ENCODE results near the gene SAMD14.

The SAMD14 gene

GRCh38 chr17:50148226-50149090 lies 18.5 kb upstream of the SAMD14 start:
- peak; percentile 73 for DNase-seq (ENCODE audit: low spot score)

- DNase-seq (ENCODE audit: low spot score) = no peak
Observed at GRCh38 chr17:50147841-50148225, 17.9 kb upstream of the SAMD14 start.

DNA sequence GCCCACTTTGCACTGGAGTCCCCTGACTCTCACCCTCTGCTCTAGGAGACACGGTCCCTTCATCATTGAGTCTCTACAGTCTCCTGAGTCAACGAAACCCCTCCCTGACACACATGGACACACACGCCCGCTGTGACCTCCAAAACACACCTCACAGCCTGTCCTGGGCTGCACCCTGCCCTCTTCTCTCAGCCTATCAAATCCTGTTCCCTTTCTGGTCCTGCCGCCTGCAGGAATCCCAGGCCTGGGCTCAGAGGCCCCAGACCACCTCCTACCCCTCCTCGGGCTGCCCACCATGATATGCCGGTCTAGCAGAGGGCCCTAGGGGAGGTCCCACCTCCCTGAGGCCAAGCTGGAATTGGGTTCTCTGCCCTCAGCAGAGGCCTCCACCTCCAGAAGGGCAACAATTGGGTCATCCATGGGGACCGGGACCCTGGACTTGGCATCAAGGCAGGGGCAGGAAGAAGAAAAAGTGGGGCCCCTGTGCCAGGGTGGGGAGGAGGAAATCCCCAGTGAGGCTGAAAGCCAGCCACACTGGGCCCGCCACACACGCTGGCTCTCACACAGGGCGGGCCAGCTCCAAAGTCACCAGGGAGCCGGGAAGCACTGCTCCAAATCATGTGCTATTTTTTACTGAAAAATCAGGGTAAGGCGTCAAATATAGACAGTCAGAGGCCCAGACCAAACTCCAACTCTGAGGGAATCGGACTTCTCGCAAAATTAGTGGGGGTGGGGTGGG lies 17.1 kb upstream of the SAMD14 start:
- DNase-seq (ENCODE audit: low spot score) = no peak

- no peak for DNase-seq (ENCODE audit: low spot score)
Observed at GRCh38 chr17:50146230-50146926, 16.4 kb upstream of the SAMD14 start.

- no peak for DNase-seq (ENCODE audit: low spot score)
Observed at GRCh38 chr17:50145532-50146229, 15.7 kb upstream of the SAMD14 start.

GRCh38 chr17:50144845-50145531 lies 15.0 kb upstream of the SAMD14 start:
- no peak for DNase-seq (ENCODE audit: low spot score)

GRCh38 chr17:50144355-50144754 lies 14.4 kb upstream of the SAMD14 start:
- no peak for DNase-seq (ENCODE audit: low spot score)

- no peak for DNase-seq (ENCODE audit: low spot score)
Observed at GRCh38 chr17:50143461-50144176, 13.7 kb upstream of the SAMD14 start.

DNA sequence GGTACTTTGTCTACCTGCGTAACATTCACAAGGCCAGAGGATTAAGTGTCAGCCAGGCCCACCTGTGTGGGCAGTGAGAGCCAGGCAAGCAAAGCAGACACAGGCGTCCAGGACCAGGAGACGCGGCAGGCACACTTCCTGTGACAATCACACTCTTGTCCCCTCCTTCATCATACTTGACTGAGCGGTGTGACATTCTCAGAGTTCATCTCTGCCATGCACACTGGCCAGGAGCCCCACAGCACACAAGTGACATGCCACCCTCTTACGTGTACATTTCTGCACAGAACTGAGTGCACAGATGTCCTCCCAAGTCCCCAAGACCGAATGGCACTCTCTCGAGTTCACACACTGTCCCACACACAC lies 11.8 kb upstream of the SAMD14 start:
- no peak for DNase-seq (ENCODE audit: low spot score)

DNA sequence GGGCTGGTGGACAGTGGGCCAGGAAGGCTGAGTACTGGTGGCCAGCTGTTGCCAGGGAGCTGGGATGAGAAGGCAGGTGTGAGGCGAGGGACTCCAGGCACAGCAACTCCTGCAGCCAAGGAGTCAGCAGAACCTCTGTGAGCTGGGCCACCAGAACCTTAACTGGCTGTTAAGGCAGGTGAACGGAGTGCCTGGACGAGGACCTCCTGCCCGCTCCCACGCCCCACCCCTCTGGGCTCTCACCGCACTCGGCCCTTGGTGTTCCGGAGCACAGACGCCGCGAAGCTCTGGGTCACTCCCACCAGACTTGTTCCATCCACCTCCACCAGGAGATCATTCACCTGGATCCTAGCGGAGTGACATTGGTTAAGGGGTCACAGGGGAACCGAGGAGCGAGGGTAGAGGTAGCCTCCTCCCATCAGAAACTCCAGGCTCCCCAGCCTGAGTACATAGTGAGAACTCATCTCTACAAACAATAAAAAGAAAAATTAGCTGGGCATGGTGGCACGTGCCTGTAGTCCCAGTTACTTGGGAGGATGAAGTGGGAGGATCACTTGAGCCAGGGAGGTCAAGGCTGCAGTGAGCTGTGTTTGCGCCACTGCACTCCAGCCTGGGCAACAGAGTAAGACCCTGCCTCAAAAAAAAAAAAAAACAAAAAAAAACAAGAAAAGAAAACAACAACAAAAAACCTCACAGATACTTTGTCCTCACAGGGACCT lies 11.2 kb upstream of the SAMD14 start:
- no peak for DNase-seq (ENCODE audit: low spot score)

DNA sequence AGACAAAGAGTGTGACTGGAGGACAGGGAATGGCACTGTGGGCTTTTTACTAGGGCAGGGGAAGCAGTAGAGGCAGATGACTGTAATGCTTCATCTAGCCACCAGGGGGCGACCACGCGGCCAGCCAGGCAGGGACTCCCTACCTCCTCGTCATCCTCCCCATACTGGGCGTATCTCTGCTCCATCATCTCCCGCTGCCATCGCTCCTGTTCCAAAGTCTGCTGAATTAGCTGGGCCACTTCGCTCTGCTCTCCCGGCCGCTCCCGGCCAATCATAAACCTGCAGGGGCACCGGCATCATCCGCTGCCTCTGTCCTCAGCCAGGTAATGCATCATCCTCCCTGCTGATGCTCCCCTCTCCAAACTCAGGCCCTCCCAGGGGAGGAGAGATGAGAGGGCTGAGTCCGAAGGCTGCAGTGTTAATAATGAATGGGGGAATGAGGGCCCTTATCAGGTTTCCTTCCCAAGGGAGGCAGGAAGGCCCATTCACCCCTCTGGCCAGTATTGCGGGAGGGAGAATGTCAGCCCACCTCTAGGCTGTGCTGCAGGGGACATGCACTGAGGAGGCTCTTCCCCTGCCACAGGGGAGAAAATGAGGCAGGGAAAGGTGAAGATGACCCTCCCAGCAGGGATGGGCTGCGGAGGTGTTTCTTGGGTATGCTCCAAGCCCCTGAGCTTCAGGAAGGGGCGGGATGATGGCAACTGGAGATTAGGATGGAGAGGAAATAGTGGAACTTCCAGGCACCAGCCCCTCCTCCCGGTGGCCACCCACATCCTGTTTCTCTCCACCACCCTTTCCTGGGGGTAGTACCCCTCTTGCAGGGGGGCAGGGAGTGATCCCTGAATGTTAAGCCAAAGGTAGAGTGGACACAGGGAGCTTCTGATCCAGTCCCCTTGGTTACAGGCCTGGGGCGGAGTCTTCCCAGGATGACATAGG lies 10.3 kb upstream of the SAMD14 start:
- peak; percentile 85 for DNase-seq (ENCODE audit: low spot score)

GRCh38 chr17:50139185-50139783 lies 9.3 kb upstream of the SAMD14 start:
- no peak for DNase-seq (ENCODE audit: low spot score)

- DNase-seq (ENCODE audit: low spot score) = no peak
Observed at GRCh38 chr17:50137042-50137441, 7.1 kb upstream of the SAMD14 start.

DNA sequence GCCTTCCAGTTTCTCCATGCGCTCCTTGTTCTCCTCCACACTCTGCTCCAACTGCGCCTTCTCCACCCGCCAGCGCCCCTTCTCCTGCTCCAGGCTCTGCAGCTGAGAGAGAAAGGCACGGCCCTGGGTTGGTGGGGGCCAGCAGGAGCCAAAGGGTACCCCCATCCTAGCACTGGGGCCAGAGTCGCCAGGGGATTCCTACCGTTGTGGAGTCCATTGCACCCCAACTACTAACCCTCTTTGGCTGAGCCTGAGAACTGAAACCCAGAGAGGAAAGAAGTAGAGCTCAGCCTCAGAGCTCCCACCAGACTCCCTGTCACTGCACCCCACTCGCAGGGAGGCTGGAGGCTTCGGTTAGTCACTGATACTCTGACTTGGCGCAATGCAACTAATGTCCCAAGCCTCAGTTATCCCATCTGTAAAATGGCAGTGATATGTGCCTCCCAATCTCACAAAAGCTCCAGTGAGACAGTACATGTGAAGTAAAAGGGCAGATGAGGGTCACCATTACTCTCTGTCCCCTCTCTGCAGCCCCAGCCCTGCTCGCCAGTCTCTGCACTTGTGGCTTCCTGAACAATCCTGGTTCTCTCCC lies 6.2 kb upstream of the SAMD14 start:
- no peak for DNase-seq (ENCODE audit: low spot score)

DNA sequence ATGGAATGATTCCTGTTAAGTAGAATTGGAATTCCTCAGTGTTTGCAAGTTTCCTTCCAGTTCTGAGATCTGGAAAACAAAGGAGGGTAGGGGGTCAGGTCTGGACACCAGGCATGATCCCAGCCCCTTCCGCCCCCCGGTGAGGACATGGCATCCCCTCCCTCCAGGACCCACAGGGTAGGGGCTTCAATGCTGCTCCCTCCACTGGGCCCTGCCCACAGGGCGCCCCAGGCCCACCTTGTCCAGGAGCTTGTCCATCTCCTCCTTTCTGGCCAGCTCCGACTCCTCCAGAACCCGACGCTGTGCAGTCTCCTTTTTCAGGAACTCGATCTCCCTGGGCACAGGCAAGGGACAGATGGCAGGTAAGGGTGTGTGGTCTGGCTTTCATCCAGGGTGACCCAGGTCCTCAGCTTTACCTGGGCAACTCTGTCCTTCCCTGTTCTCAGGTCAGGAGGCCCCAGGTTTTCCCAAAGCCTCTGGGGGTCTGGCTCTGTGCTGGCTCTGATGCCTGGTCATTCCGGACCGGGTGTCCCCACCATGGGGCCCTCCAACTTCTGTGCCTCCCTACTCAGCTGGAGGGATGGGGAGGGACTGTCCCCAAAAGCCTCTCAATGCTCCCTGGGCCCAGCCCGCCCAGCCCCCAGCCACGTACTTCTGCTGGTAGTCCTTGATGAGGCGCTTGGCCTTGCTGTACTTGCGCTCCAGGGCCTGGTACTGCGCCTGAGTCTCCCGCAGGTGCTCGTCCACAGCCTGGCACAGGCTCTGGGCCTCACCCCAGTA lies 5.5 kb upstream of the SAMD14 start:
- no peak for DNase-seq (ENCODE audit: low spot score)

DNA sequence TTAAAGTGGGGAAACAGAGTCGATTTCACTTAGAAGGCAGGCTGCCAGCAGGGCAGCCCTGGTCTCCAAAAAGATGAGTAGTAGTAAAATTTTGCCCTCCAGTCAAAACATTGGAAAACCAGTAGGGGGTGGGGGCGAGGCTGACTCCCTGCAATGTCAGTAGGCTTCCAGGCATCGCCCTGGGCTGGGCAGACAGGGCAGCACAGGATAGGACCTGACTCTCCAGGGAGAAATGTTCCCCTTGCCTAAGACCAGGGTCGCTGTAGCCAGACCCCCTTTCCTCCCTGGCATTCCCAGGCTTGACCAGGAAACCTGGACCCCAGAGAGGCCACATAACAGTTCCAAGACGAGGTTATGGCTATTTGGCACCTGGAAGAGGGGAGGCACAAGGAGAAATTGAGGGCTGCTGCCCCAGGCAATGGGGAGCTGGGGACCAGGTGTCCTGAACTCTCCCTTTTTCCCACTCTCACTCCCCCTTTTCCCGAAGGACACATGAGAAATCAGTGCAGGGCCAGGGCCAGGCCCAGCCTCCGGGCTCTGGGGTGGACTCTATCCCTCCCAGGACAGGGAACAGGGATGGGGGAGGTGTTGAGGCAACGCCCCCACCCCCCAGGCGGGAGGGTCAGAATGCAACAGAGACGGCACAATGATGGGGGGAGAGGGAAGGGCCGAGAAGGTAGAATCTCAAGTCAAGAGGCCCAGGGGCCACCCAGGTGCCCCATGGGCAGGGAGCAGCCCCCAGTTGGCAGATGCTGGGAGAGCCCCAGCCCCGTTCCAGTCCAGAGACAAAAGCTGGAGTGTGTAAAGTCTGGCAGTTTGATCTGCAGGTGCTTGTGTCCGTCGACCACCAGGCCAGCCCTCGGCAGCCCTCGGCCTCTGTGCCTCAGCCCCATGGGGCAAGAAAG lies 4.5 kb upstream of the SAMD14 start:
- no peak for DNase-seq (ENCODE audit: low spot score)

DNA sequence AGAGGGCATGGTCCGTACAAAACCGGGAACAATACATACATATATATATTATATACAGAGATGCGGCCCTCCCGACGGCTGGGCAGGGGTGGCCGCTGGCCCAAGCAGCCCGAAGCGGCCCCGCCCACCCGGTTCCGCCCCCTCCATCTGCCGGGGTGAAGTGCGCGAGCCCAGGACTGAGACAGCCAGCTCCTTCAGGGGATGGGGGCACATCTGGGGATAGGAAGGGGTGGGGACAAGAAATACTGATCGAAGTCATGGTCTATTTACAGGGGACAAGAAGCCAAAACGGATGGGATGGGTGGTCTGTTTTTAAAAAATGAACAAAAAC lies 3.8 kb upstream of the SAMD14 start:
- DNase-seq (ENCODE audit: low spot score) = no peak

All from Ammon's horn (tissue), 1 donor.